ENCODE measurements around the gene TTC7B. TPM values are rescaled to one million over a fixed set of nuclear protein-coding genes. Genes with fewer than 3 reads are reported as not detected.

TTC7B gene
- polyA plus RNA-seq, 1 donor from 2014 or later: 19.9 TPM

GRCh38 chr14:90518069-90518940, 297.9 kb downstream of the TTC7B start:
- no peak overlapping the region for H3K4me2 ChIP-seq (ENCODE audit: low read length)
- H2AFZ ChIP-seq (ENCODE audit: low read depth, low read length): no peak overlapping the region
- H3K4me3 ChIP-seq (ENCODE audit: low read length): no peak overlapping the region
- no peaks in the 10 kb centered on the region for H3K79me2 ChIP-seq (replicated peaks; ENCODE audit: insufficient read depth, low read length)
- no peak overlapping the region for H3K9ac ChIP-seq (ENCODE audit: low read length)
- H4K20me1 ChIP-seq (ENCODE audit: insufficient read depth): no peaks in the 10 kb centered on the region
- H3K27me3 ChIP-seq (ENCODE audit: insufficient read depth, low read depth, low read length): no peaks in the 10 kb centered on the region
- H3K9me2 ChIP-seq (ENCODE audit: insufficient read depth, low read length): no peaks in the 10 kb centered on the region
- H3K36me3 ChIP-seq (ENCODE audit: insufficient read depth, low read length): no peaks in the 10 kb centered on the region
- TF ChIP-seq CTCF (IDR thresholded peaks at IDR 0.05; ENCODE audit: poor library complexity, severe bottlenecking): no peak
- TF ChIP-seq EZH2 (IDR thresholded peaks at IDR 0.05; ENCODE audit: borderline replicate concordance, insufficient read depth, low read length, poor library complexity, severe bottlenecking): no peak
- TF ChIP-seq POLR2AphosphoS5 (IDR thresholded peaks at IDR 0.05): no peak
- no peak for TF ChIP-seq MXI1 (conservative IDR thresholded peaks at IDR 0.05; ENCODE audit: poor library complexity, severe bottlenecking)
- no peak for TF ChIP-seq SMC3 (conservative IDR thresholded peaks at IDR 0.05; ENCODE audit: poor library complexity)
- TF ChIP-seq EP300 (conservative IDR thresholded peaks at IDR 0.05; ENCODE audit: poor library complexity, severe bottlenecking): no peak
- TF ChIP-seq REST (IDR thresholded peaks at IDR 0.05; ENCODE audit: borderline replicate concordance): no peak
- TF ChIP-seq RAD21 (conservative IDR thresholded peaks at IDR 0.05): no peak
- no peak overlapping the region for H3K27ac ChIP-seq (ENCODE audit: low read length)
- H3F3A ChIP-seq (ENCODE audit: insufficient read depth, low read length, poor library complexity, severe bottlenecking): no peaks in the 10 kb centered on the region
- H3K9me3 ChIP-seq (ENCODE audit: low read length): no peaks in the 10 kb centered on the region

- Histone ChIP-seq H3K36me3 (ENCODE audit: insufficient read depth, low read length) (no peaks in the 10 kb centered on the region), H3K9me2 (ENCODE audit: insufficient read depth, low read length) (no peaks in the 10 kb centered on the region), H3K4me3 (ENCODE audit: low read length) (no peak overlapping the region), H3K9ac (ENCODE audit: low read length) (no peak overlapping the region), H3K79me2 (replicated peaks; ENCODE audit: insufficient read depth, low read length) (no peaks in the 10 kb centered on the region), H3F3A (ENCODE audit: insufficient read depth, low read length, poor library complexity, severe bottlenecking) (no peaks in the 10 kb centered on the region), H3K9me3 (ENCODE audit: low read length) (no peaks in the 10 kb centered on the region), H3K27me3 (ENCODE audit: insufficient read depth, low read depth, low read length) (no peaks in the 10 kb centered on the region), H3K27ac (ENCODE audit: low read length) (no peak overlapping the region), H4K20me1 (ENCODE audit: insufficient read depth) (no peaks in the 10 kb centered on the region), H3K4me2 (ENCODE audit: low read length) (no peak overlapping the region), H2AFZ (ENCODE audit: low read depth, low read length) (no peak overlapping the region)
- TF ChIP-seq CTCF (IDR thresholded peaks at IDR 0.05; ENCODE audit: poor library complexity, severe bottlenecking) (no peak), EP300 (conservative IDR thresholded peaks at IDR 0.05; ENCODE audit: poor library complexity, severe bottlenecking) (no peak), REST (IDR thresholded peaks at IDR 0.05; ENCODE audit: borderline replicate concordance) (no peak), TAF1 (IDR thresholded peaks at IDR 0.05; ENCODE audit: low read depth) (no peak), POLR2AphosphoS5 (IDR thresholded peaks at IDR 0.05) (no peak), EZH2 (IDR thresholded peaks at IDR 0.05; ENCODE audit: borderline replicate concordance, insufficient read depth, low read length, poor library complexity, severe bottlenecking) (no peak), RAD21 (conservative IDR thresholded peaks at IDR 0.05) (no peak), MXI1 (conservative IDR thresholded peaks at IDR 0.05; ENCODE audit: poor library complexity, severe bottlenecking) (no peak), SMC3 (conservative IDR thresholded peaks at IDR 0.05; ENCODE audit: poor library complexity) (no peak)
These were observed 299.0 kb downstream of the TTC7B start for GRCh38 chr14:90517076-90517841.
